GM12892 (cell line): ENCODE data around the gene RICTOR.

Source experiments
- POLR2A ChIP-seq: IDR thresholded peaks from 2 replicates; pipeline ENCODE4 v1.6.1; 2011; ENCODE audit warnings: low read depth, low read length, control low read depth
- POLR2AphosphoS5 ChIP-seq: IDR thresholded peaks from 2 replicates; pipeline ENCODE4 v1.6.1; 2011; ENCODE audit warnings: low read depth, low read length, control low read depth

DNA sequence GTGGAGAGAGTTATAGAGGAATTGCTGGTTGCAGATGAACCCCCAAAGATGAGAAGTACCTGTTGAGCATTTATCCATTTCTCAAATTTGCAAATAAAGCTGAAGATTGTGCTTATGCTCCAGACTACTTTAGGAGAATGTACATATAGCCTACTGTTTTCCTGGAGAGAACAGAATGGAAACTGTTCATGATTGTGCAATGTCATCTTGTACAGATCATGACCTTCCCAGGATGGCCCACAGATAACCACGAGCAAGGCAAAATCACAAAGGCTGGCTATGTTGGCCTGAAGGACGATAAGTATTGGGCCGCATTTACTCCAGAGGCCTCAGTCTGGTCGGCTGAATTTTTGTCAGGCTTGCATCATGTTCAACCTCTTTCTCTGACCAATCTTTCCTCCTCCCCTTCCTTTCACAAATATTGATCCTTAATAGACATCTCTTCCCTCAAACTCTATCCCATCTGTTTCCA lies 28.5 kb upstream of the RICTOR start:
- no peak for TF ChIP-seq POLR2A
- no peak for TF ChIP-seq POLR2AphosphoS5
